ENCODE measurements around the gene PRKCE.

The PRKCE gene

GRCh38 chr2:45778720-45779171 lies 127.3 kb downstream of the PRKCE start:
- TF ChIP-seq CTCF (conservative IDR thresholded peaks at IDR 0.05; ENCODE audit: low read depth, low read length), result peak; percentile 70
- DNase-seq (ENCODE audit: low read depth), result no peak
- H3K4me3 ChIP-seq (ENCODE audit: low read length), result no peak overlapping the region

- no peak overlapping the region for H3K4me3 ChIP-seq (ENCODE audit: low read length)
- no peak for TF ChIP-seq CTCF (conservative IDR thresholded peaks at IDR 0.05; ENCODE audit: low read depth, low read length)
- DNase-seq (ENCODE audit: low read depth), result no peak
Observed at GRCh38 chr2:45780541-45781463, 129.3 kb downstream of the PRKCE start.

- H3K4me3 ChIP-seq (ENCODE audit: low read length), result no peak overlapping the region
- TF ChIP-seq CTCF (conservative IDR thresholded peaks at IDR 0.05; ENCODE audit: low read depth, low read length), result no peak
- no peak for DNase-seq (ENCODE audit: low read depth)
Observed at GRCh38 chr2:45781464-45781811, 130.0 kb downstream of the PRKCE start.

GRCh38 chr2:45782436-45782835 lies 131.0 kb downstream of the PRKCE start:
- no peak for DNase-seq (ENCODE audit: low read depth)
- H3K4me3 ChIP-seq (ENCODE audit: low read length), result no peak overlapping the region
- TF ChIP-seq CTCF (conservative IDR thresholded peaks at IDR 0.05; ENCODE audit: low read depth, low read length), result no peak

GRCh38 chr2:45782986-45783385 lies 131.5 kb downstream of the PRKCE start:
- no peak overlapping the region for H3K4me3 ChIP-seq (ENCODE audit: low read length)
- DNase-seq (ENCODE audit: low read depth), result no peak
- no peak for TF ChIP-seq CTCF (conservative IDR thresholded peaks at IDR 0.05; ENCODE audit: low read depth, low read length)

- no peak for TF ChIP-seq CTCF (conservative IDR thresholded peaks at IDR 0.05; ENCODE audit: low read depth, low read length)
- H3K4me3 ChIP-seq (ENCODE audit: low read length), result no peak overlapping the region
- DNase-seq (ENCODE audit: low read depth), result no peak
Observed at GRCh38 chr2:45786030-45786835, 134.8 kb downstream of the PRKCE start.
